ENCODE data around the gene POGLUT2. TPM values are rescaled to one million over a fixed set of nuclear protein-coding genes. Genes with fewer than 3 reads are reported as not detected.

POGLUT2 gene
- total and polyA plus RNA-seq, 2 donors = 2.1 to 4.9 TPM

DNA sequence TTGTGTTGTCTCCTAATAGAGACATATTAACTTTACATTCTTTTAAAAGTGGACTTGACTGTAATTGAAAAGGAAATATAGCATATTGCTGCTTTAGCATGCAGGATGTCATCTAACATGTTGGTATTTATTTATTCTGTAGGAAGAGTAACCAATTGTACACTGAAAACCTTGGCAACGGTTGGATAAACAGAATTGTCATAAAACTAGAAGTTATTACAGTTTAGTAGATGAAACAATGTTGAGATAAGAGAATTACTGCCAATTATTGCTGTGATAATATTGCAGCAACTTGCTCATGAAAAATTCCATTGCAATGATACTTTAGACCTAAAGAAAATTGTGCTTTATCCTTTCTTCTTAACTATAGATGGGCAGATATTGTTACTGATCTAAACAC, 39.5 kb upstream of the POGLUT2 start:
- Histone ChIP-seq H3K27ac (ENCODE audit: low read depth in 1 of 2, low read length in 1 of 2) (no peak overlapping the region), H3K36me3 (ENCODE audit: control insufficient read depth in 2 of 2, insufficient read depth in 2 of 2, low read length in 1 of 2) (peaks cover 0 to 12% of the 10 kb centered on the region in 2 donors), H3K4me1 (ENCODE audit: control insufficient read depth in 2 of 2, insufficient read depth in 2 of 2, low read length in 2 of 2) (no peaks in the 10 kb centered on the region), H3K4me3 (ENCODE audit: low read length in 2 of 2) (no peak overlapping the region), H3K27me3 (ENCODE audit: control insufficient read depth in 2 of 2, insufficient read depth in 1 of 2, low read length in 1 of 2) (no peaks in the 10 kb centered on the region), H3K9me3 (ENCODE audit: control insufficient read depth in 2 of 2, insufficient read depth in 1 of 2, low read length in 1 of 2) (no peaks in the 10 kb centered on the region)
- 96% methylated on average over 1 of the region's 1 CpG for WGBS
- DNase-seq (ENCODE audit: low read depth in 6 of 9, low spot score in 9 of 9) = no peak

DNA sequence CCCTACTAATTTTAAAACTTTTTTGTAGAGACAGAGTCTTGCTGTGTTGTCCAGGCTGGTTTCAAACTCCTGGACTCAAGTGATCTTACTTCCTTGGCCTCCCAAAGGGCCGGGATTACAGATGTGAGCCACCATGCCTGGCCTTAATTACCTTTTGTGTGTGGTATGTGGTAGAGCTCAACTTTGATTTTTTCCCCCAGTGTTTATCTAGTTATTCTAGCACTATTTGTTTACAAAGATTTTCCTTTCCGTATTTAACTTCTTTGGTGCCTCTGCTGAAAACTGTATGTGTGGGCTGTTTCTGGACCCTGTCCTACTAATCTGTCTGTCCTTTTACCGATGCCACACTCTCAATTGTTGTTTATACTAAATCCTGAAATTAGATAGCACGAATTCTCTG, 37.7 kb upstream of the POGLUT2 start:
- WGBS = 97% methylated on average over 4 of the region's 4 CpGs
- no peak overlapping the region for H3K27ac ChIP-seq (ENCODE audit: low read depth in 1 of 2, low read length in 1 of 2)
- no peaks in the 10 kb centered on the region for H3K27me3 ChIP-seq (ENCODE audit: control insufficient read depth in 2 of 2, insufficient read depth in 1 of 2, low read length in 1 of 2)
- no peak for DNase-seq (ENCODE audit: low read depth in 6 of 9, low spot score in 9 of 9)
- no peaks in the 10 kb centered on the region for H3K9me3 ChIP-seq (ENCODE audit: control insufficient read depth in 2 of 2, insufficient read depth in 1 of 2, low read length in 1 of 2)
- no peak overlapping the region for H3K4me3 ChIP-seq (ENCODE audit: low read length in 2 of 2)
- peaks cover 0 to 12% of the 10 kb centered on the region in 2 donors for H3K36me3 ChIP-seq (ENCODE audit: control insufficient read depth in 2 of 2, insufficient read depth in 2 of 2, low read length in 1 of 2)
- no peaks in the 10 kb centered on the region for H3K4me1 ChIP-seq (ENCODE audit: control insufficient read depth in 2 of 2, insufficient read depth in 2 of 2, low read length in 2 of 2)

DNA sequence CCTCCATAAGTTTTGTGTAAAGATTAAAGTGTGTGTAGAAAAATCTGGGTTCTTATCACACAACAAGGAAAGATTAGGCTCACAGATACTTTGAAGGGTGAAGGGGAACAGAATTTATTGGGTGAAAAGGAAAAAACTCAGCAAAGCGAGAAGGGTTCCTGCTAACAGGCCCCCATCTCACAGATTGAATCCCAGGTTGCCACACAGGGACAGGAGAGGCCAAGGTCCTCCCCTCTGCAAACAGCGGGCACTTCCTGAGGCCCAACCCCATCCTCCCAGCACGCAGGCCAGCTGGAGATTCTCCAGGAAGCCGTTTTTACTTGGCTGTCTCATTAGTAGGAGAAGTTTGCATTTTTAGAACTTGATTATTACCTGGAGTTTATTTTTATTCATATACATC, 31.9 kb upstream of the POGLUT2 start:
- no peak for DNase-seq (ENCODE audit: low read depth in 6 of 9, low spot score in 9 of 9)
- Histone ChIP-seq H3K4me1 (ENCODE audit: control insufficient read depth in 2 of 2, insufficient read depth in 2 of 2, low read length in 2 of 2) (no peaks in the 10 kb centered on the region), H3K27ac (ENCODE audit: low read depth in 1 of 2, low read length in 1 of 2) (no peak overlapping the region), H3K36me3 (ENCODE audit: control insufficient read depth in 2 of 2, insufficient read depth in 2 of 2, low read length in 1 of 2) (peaks cover 9 to 13% of the 10 kb centered on the region in 2 donors), H3K27me3 (ENCODE audit: control insufficient read depth in 2 of 2, insufficient read depth in 1 of 2, low read length in 1 of 2) (no peaks in the 10 kb centered on the region), H3K4me3 (ENCODE audit: low read length in 2 of 2) (no peak overlapping the region), H3K9me3 (ENCODE audit: control insufficient read depth in 2 of 2, insufficient read depth in 1 of 2, low read length in 1 of 2) (no peaks in the 10 kb centered on the region)
- WGBS = 87% methylated on average over 4 of the region's 4 CpGs

DNA sequence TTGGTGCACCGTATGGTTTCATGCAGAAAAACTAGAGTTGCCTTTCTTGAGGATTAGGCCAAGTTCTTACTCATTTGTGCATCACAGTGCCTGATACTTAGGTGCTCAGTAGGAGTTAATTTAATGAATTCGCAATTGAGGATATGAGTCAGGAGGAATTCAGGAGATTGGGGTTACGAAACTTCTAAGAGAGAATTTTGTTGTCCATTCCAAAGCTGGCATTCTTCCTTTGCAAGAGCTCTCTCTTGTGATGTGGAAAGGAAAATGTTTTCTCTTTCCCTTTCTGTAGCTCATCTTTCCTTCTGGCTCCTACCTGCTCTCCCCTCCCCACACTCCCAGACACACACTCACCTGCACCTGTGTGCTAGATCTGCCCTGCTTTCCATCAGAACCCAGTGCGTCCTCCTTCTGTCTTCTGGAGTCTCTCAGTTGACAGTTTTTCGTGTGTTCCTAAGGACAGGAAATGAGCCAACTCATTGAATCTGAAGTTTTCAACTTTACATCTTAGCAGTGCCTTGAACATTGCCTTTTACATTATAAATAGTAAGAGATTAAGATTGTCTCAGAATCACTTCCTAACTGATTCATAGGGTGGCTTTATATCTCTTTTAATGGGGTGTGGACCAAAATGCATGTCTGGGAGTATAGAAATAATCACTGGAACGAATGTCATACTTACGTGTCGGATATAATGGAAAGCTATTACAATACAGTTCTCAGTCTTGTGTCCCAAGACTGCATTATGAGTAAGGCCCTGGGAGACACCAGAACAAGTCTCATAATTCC, 27.3 kb upstream of the POGLUT2 start:
- DNase-seq (ENCODE audit: low read depth in 6 of 9, low spot score in 9 of 9) = no peak
- peaks cover 9 to 21% of the 10 kb centered on the region in 2 donors for H3K36me3 ChIP-seq (ENCODE audit: control insufficient read depth in 2 of 2, insufficient read depth in 2 of 2, low read length in 1 of 2)
- 91% methylated on average over 8 of the region's 8 CpGs for WGBS
- H3K27ac ChIP-seq (ENCODE audit: low read depth in 1 of 2, low read length in 1 of 2) = no peak overlapping the region
- no peaks in the 10 kb centered on the region for H3K27me3 ChIP-seq (ENCODE audit: control insufficient read depth in 2 of 2, insufficient read depth in 1 of 2, low read length in 1 of 2)
- H3K4me3 ChIP-seq (ENCODE audit: low read length in 2 of 2) = no peak overlapping the region
- H3K4me1 ChIP-seq (ENCODE audit: control insufficient read depth in 2 of 2, insufficient read depth in 2 of 2, low read length in 2 of 2) = no peaks in the 10 kb centered on the region
- no peaks in the 10 kb centered on the region for H3K9me3 ChIP-seq (ENCODE audit: control insufficient read depth in 2 of 2, insufficient read depth in 1 of 2, low read length in 1 of 2)

DNA sequence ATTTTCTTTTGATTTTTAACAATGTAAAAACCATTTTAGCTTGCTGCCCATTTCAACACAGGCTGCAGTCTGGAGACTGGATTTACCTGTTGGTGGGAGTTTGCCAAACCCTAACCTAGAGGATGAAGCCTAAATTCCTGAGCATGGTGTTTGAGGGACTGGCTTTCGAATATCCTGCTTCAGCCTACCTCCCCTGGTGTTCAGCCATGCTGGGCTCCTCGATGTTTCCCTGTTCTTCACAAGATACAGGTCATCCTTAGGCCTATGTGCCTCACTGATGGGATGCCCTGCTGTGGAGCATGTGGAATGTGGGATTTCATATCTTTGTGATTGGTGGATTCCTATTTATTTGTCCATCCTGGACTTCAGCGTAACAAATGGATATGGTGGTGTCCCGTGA, 26.6 kb upstream of the POGLUT2 start:
- peaks cover 9 to 21% of the 10 kb centered on the region in 2 donors for H3K36me3 ChIP-seq (ENCODE audit: control insufficient read depth in 2 of 2, insufficient read depth in 2 of 2, low read length in 1 of 2)
- no peaks in the 10 kb centered on the region for H3K9me3 ChIP-seq (ENCODE audit: control insufficient read depth in 2 of 2, insufficient read depth in 1 of 2, low read length in 1 of 2)

DNA sequence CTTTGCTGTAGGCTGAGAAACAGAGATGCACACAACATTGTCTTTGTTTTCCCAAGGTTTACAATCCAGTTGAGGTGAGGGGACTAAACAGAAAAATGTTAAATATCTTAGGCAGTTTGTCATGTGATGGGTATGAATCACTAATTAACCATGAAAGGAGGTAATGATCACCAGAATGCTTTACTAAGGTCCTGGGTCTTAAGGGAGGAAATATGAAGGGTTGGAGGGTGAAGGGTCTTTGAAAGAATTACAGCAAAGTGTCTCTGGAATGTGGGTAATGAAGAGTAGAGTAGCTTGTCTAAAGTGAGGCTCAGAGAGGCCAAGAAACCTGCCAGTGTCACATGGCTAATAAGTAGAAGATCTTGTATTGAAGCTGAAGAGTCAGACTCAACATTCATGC, 19.1 kb upstream of the POGLUT2 start:
- peaks cover 3% of the 10 kb centered on the region in 2 donors for H3K36me3 ChIP-seq (ENCODE audit: control insufficient read depth in 2 of 2, insufficient read depth in 2 of 2, low read length in 1 of 2)
- no peak for DNase-seq (ENCODE audit: low read depth in 6 of 9, low spot score in 9 of 9)
- H3K27ac ChIP-seq (ENCODE audit: low read depth in 1 of 2, low read length in 1 of 2) = no peak overlapping the region
- no peaks in the 10 kb centered on the region for H3K27me3 ChIP-seq (ENCODE audit: control insufficient read depth in 2 of 2, insufficient read depth in 1 of 2, low read length in 1 of 2)
- H3K4me1 ChIP-seq (ENCODE audit: control insufficient read depth in 2 of 2, insufficient read depth in 2 of 2, low read length in 2 of 2) = peaks cover 8 to 14% of the 10 kb centered on the region in 2 donors
- H3K9me3 ChIP-seq (ENCODE audit: control insufficient read depth in 2 of 2, insufficient read depth in 1 of 2, low read length in 1 of 2) = no peaks in the 10 kb centered on the region
- no peak overlapping the region for H3K4me3 ChIP-seq (ENCODE audit: low read length in 2 of 2)

More for the DNA sequence above, 26.6 kb upstream of the POGLUT2 start:
- 96% methylated on average over 4 of the region's 4 CpGs for WGBS
- no peaks in the 10 kb centered on the region for H3K27me3 ChIP-seq (ENCODE audit: control insufficient read depth in 2 of 2, insufficient read depth in 1 of 2, low read length in 1 of 2)
- no peak for DNase-seq (ENCODE audit: low read depth in 6 of 9, low spot score in 9 of 9)
- H3K27ac ChIP-seq (ENCODE audit: low read depth in 1 of 2, low read length in 1 of 2) = no peak overlapping the region
- no peak overlapping the region for H3K4me3 ChIP-seq (ENCODE audit: low read length in 2 of 2)
- no peaks in the 10 kb centered on the region for H3K4me1 ChIP-seq (ENCODE audit: control insufficient read depth in 2 of 2, insufficient read depth in 2 of 2, low read length in 2 of 2)

DNA sequence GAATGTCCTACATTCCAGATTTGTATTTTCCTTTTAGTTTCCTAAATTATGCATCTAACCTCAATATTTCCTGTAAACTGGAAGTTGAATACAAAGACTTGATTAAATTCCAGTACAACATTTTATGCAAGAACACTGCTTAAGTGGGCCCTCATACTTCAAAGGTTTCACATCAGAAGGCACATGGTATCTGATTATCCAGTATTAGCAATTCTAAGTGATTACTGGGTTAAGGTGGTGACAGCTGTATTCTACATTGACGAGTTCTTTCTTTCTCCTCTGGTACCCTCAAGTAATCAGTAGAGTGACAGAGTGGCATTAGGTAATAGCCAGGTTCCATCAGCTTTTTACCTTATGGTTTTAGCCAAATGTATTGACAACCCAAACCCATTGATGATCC, 18.5 kb upstream of the POGLUT2 start:
- peaks cover 0 to 3% of the 10 kb centered on the region in 2 donors for H3K36me3 ChIP-seq (ENCODE audit: control insufficient read depth in 2 of 2, insufficient read depth in 2 of 2, low read length in 1 of 2)
- 93% methylated on average over 1 of the region's 1 CpG for WGBS
- H3K27me3 ChIP-seq (ENCODE audit: control insufficient read depth in 2 of 2, insufficient read depth in 1 of 2, low read length in 1 of 2) = no peaks in the 10 kb centered on the region

DNA sequence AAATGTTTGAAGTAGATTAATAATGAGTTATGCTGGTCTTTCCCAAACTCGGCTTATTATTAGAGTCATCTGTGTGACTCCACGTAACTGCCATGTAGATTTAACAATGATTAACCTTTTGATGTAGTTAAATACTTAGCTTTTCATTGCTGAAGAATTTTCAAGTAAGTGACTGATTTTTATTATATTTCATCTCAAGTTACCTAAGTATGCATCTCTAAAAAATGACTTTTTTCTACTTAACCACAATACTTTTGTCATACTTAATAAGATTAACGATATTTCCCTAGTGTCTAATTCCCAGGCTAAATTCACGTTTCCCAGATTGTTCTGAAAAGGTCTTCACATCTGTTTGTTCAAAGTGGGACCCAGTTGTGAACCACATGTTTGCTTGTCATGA, 17.9 kb upstream of the POGLUT2 start:
- Histone ChIP-seq H3K4me3 (ENCODE audit: low read length in 2 of 2) (no peak overlapping the region), H3K27me3 (ENCODE audit: control insufficient read depth in 2 of 2, insufficient read depth in 1 of 2, low read length in 1 of 2) (no peaks in the 10 kb centered on the region), H3K4me1 (ENCODE audit: control insufficient read depth in 2 of 2, insufficient read depth in 2 of 2, low read length in 2 of 2) (peaks cover 11 to 19% of the 10 kb centered on the region in 2 donors), H3K9me3 (ENCODE audit: control insufficient read depth in 2 of 2, insufficient read depth in 1 of 2, low read length in 1 of 2) (no peaks in the 10 kb centered on the region), H3K36me3 (ENCODE audit: control insufficient read depth in 2 of 2, insufficient read depth in 2 of 2, low read length in 1 of 2) (peaks cover 0 to 3% of the 10 kb centered on the region in 2 donors), H3K27ac (ENCODE audit: low read depth in 1 of 2, low read length in 1 of 2) (no peak overlapping the region)
- DNase-seq (ENCODE audit: low read depth in 6 of 9, low spot score in 9 of 9) = no peak
- WGBS = 98% methylated on average over 4 of the region's 4 CpGs

More for the DNA sequence above, 18.5 kb upstream of the POGLUT2 start:
- H3K4me1 ChIP-seq (ENCODE audit: control insufficient read depth in 2 of 2, insufficient read depth in 2 of 2, low read length in 2 of 2) = peaks cover 11 to 19% of the 10 kb centered on the region in 2 donors
- no peak overlapping the region for H3K27ac ChIP-seq (ENCODE audit: low read depth in 1 of 2, low read length in 1 of 2)
- no peaks in the 10 kb centered on the region for H3K9me3 ChIP-seq (ENCODE audit: control insufficient read depth in 2 of 2, insufficient read depth in 1 of 2, low read length in 1 of 2)
- no peak for DNase-seq (ENCODE audit: low read depth in 6 of 9, low spot score in 9 of 9)
- no peak overlapping the region for H3K4me3 ChIP-seq (ENCODE audit: low read length in 2 of 2)

DNA sequence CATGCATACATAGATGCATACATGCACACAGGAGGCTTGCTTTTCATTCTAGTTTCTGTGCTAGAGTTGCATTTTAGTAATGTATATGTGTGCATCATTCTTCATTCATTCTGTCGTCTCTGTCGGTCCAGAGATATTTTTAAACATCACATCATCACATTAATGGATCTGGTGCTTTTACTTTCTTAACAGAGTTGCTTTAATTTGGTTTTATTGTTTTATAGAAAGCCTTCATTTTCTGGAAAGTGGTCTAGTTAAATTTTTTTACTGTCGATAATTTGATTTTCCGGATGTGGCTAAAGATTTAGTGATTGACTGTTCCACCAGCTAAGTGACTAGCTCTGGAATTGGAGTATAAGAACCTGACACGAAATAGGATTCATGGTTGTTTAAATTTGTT, 17.0 kb upstream of the POGLUT2 start:
- H3K36me3 ChIP-seq (ENCODE audit: control insufficient read depth in 2 of 2, insufficient read depth in 2 of 2, low read length in 1 of 2) = peaks cover 3% of the 10 kb centered on the region in 2 donors
- H3K27ac ChIP-seq (ENCODE audit: low read depth in 1 of 2, low read length in 1 of 2) = no peak overlapping the region
- no peak overlapping the region for H3K4me3 ChIP-seq (ENCODE audit: low read length in 2 of 2)
- peaks cover 11 to 19% of the 10 kb centered on the region in 2 donors for H3K4me1 ChIP-seq (ENCODE audit: control insufficient read depth in 2 of 2, insufficient read depth in 2 of 2, low read length in 2 of 2)
- peaks cover 0 to under 1% of the 10 kb centered on the region in 2 donors for H3K9me3 ChIP-seq (ENCODE audit: control insufficient read depth in 2 of 2, insufficient read depth in 1 of 2, low read length in 1 of 2)
- DNase-seq (ENCODE audit: low read depth in 6 of 9, low spot score in 9 of 9) = no peak
- 97% methylated on average over 5 of the region's 5 CpGs for WGBS
- no peaks in the 10 kb centered on the region for H3K27me3 ChIP-seq (ENCODE audit: control insufficient read depth in 2 of 2, insufficient read depth in 1 of 2, low read length in 1 of 2)

Data from thymus (tissue), 11 donors.